Peyer's patch (tissue), 4 donors: Measurements from ENCODE around the gene ZNF317.

Experiments used
- POLR2A ChIP-seq, 2 donors: fragments of 450-650 bp; IDR thresholded peaks; one replicate each; pipeline ENCODE4 v1.5.1; 2017; ENCODE audit warnings: antibody characterized with exemption in 2 of 2, mild to moderate bottlenecking in 2 of 2, moderate library complexity in 2 of 2
- TF ChIP-seq, protein P1 (sequence below), 6 experiments: fragments of 450-650 bp in 4 of 6; fragments of 200-600 bp in 2 of 6; sonication (generic) in 1 of 6; IDR thresholded peaks; one replicate each; pipeline ENCODE4 v1.5.1; 2017 to 2019; ENCODE audit warnings: antibody characterized with exemption in 6 of 6, mild to moderate bottlenecking in 3 of 6, moderate library complexity in 1 of 6

DNA sequence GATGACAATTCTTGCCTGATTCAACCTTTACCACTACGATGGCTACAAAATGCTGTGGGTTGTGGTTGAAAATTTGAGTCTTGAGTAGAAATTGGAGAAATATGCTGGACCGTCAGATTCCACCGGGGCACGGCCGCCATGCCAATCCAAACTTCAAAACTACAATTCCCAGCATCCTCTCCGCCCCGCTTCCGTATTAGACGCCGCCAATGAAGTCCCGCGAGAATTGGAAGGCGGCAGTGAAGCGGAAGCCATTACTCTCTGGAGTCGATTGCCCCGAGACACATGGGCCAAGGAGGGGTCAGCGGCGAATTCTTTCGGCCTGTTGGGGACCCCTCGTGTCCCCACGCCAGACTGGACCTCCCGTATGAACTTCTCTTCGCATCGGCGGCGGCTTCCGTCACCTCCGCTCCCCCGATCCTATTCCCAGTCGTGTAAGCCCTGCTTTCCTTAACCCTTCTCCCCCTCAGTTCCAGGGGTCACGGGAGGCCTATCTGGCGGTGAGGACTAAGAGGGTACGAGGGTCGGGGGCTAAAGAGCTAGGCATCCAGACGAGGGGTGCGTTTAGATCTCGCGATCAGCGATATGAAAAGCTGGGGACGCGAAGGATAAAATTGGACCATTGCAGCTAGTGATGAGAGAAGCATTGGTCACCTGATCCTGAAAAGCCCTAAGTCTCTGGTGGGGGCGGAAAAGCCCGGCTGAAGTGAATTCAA lies at the start of gene ZNF317:
- TF ChIP-seq, protein P1, sequence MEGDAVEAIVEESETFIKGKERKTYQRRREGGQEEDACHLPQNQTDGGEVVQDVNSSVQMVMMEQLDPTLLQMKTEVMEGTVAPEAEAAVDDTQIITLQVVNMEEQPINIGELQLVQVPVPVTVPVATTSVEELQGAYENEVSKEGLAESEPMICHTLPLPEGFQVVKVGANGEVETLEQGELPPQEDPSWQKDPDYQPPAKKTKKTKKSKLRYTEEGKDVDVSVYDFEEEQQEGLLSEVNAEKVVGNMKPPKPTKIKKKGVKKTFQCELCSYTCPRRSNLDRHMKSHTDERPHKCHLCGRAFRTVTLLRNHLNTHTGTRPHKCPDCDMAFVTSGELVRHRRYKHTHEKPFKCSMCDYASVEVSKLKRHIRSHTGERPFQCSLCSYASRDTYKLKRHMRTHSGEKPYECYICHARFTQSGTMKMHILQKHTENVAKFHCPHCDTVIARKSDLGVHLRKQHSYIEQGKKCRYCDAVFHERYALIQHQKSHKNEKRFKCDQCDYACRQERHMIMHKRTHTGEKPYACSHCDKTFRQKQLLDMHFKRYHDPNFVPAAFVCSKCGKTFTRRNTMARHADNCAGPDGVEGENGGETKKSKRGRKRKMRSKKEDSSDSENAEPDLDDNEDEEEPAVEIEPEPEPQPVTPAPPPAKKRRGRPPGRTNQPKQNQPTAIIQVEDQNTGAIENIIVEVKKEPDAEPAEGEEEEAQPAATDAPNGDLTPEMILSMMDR (IDR thresholded peaks at IDR 0.05) = no peak
- peak in 1 of 2 donors; percentile 52 for TF ChIP-seq POLR2A (IDR thresholded peaks at IDR 0.05)
